ENCODE measurements around the gene ZP1. TPM values are rescaled to one million over a fixed set of nuclear protein-coding genes. Genes with fewer than 3 reads are reported as not detected.

Gene ZP1
- total RNA-seq, 4 donors from 2014 or later: 0.34 to 10.0 (median 1.5) TPM; not detected in 1

DNA sequence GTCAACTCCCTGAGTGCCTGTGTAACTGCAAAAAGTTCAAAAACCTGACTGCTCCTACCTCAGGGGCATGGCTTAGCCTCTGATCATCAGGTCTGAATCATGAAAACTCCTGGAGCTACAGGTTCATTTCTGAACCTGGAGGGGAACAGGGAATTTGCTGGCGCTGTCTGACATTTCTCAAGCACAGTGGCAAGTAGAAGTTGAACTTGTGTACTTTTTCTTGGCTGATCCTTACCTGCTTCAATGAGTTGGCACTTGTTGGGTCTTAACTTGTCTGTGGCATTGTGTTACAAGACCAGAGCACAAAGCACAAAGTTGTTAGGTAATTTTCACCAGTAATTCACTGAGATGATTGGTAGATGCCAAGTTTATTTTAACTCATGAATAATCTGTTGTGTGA lies 49.9 kb downstream of the ZP1 start:
- TF ChIP-seq, protein P1, sequence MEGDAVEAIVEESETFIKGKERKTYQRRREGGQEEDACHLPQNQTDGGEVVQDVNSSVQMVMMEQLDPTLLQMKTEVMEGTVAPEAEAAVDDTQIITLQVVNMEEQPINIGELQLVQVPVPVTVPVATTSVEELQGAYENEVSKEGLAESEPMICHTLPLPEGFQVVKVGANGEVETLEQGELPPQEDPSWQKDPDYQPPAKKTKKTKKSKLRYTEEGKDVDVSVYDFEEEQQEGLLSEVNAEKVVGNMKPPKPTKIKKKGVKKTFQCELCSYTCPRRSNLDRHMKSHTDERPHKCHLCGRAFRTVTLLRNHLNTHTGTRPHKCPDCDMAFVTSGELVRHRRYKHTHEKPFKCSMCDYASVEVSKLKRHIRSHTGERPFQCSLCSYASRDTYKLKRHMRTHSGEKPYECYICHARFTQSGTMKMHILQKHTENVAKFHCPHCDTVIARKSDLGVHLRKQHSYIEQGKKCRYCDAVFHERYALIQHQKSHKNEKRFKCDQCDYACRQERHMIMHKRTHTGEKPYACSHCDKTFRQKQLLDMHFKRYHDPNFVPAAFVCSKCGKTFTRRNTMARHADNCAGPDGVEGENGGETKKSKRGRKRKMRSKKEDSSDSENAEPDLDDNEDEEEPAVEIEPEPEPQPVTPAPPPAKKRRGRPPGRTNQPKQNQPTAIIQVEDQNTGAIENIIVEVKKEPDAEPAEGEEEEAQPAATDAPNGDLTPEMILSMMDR (IDR thresholded peaks at IDR 0.05; ENCODE audit: low read depth): no peak

GRCh38 chr11:60918251-60918938 lies 51.1 kb downstream of the ZP1 start:
- TF ChIP-seq, protein P1 (IDR thresholded peaks at IDR 0.05; ENCODE audit: low read depth): no peak

DNA sequence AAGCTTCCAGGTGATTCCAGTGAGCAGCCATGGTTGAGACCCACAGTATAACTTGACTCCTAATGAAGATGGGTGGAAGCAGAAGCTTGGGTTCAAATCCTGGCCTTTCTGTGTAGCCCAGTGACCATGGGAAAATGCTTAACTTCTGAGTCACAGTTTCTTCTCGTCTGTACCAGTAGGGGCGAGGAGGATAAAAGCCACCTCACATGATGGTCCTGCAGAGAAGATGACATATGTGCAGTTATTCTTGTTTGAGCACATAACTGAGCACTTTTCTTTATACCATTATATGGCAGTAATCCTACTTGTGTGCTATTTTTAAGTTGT lies 51.6 kb downstream of the ZP1 start:
- TF ChIP-seq, protein P1 (IDR thresholded peaks at IDR 0.05; ENCODE audit: low read depth): no peak

DNA sequence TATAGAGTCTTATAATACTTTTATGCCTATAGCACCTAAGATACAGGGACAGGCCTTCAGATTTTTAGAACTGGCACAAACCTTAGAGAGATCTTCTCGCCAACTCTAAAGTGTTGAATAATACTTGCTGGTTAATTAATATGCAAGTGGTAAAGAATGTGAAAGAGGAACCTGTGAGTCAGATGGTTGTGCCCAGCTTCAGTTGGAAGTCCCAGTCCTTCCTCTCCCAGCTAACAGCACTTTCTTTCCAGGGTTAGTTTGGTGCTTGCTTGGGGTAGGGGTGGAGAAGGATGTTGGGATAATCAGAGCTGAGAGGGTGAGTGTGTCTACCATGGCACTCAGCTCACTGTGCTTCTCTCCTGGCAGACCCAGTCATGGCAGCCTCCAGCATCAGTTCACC lies 52.0 kb downstream of the ZP1 start:
- TF ChIP-seq, protein P1 (IDR thresholded peaks at IDR 0.05; ENCODE audit: low read depth): no peak

GRCh38 chr11:60919956-60920355 lies 52.6 kb downstream of the ZP1 start:
- TF ChIP-seq, protein P1 (IDR thresholded peaks at IDR 0.05; ENCODE audit: low read depth): no peak

DNA sequence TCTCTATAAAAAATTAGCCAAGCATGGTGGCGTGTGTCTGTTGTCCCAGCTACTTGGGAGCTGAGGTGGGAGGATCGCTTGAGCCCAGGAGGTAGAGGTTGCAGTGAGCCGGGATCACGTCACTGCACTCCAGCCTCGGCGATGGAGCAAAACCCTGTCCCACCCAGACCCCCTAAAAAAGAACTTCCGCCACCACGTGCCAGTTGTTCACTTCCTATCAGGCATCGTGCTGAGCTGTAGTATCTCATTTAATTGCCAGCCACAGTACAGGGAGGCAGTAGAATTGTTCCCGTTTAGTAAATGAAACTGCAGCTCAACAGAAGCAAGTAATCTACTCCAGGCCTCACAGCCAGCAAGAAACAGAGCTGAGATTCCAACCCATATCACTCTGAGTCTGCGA lies 53.9 kb downstream of the ZP1 start:
- TF ChIP-seq, protein P1 (IDR thresholded peaks at IDR 0.05; ENCODE audit: low read depth): no peak

DNA sequence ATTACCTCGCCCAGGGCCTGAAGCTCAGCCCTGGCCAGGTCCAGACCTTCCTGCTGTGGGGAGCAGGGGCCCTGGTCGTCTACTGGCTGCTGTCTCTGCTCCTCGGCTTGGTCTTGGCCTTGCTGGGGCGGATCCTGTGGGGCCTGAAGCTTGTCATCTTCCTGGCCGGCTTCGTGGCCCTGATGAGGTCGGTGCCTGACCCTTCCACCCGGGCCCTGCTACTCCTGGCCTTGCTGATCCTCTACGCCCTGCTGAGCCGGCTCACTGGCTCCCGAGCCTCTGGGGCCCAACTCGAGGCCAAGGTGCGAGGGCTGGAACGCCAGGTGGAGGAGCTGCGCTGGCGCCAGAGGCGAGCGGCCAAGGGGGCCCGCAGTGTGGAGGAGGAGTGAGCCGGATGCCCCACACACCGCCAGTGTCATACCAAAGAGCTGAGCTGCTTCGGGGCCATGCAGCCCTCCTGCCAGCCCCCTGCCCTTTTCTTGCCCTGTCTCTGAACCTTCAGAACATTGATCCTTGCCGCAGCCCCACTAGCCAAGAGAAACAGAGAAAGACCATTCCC lies 54.5 kb downstream of the ZP1 start:
- TF ChIP-seq, protein P1 (IDR thresholded peaks at IDR 0.05; ENCODE audit: low read depth): no peak
